ENCODE data around the gene SH2D6.

DNA sequence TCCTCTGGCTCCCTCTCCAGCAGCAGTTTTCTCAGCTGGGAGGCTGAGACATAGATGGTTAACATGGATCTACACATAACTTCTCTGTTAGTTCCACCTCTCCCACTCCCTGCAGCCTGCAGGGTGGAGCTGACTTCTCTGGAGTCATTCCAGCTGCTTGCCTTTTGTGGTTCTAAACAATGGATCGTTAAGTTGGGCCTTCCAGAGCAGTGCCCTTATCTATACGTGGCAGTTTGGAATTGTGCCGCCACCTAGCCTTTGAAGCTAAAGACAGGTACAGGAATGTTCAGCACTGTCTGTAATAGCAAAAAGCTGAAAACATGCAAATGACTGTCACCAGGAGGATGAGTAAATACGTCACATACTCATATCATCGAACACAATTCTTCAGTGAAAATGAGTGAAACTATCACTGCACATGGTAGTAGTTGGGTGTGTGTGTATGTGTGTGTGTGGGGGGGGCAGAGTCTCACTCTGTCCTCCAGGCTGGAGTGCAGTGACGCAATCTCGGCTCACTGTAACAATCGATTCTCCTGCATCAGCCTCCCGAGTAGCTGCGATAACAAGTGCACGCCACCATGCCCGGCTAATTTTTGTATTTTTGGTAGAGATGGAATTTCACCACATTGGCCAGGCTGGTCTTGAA, 50.3 kb downstream of the SH2D6 start:
- TF ChIP-seq, protein P1, sequence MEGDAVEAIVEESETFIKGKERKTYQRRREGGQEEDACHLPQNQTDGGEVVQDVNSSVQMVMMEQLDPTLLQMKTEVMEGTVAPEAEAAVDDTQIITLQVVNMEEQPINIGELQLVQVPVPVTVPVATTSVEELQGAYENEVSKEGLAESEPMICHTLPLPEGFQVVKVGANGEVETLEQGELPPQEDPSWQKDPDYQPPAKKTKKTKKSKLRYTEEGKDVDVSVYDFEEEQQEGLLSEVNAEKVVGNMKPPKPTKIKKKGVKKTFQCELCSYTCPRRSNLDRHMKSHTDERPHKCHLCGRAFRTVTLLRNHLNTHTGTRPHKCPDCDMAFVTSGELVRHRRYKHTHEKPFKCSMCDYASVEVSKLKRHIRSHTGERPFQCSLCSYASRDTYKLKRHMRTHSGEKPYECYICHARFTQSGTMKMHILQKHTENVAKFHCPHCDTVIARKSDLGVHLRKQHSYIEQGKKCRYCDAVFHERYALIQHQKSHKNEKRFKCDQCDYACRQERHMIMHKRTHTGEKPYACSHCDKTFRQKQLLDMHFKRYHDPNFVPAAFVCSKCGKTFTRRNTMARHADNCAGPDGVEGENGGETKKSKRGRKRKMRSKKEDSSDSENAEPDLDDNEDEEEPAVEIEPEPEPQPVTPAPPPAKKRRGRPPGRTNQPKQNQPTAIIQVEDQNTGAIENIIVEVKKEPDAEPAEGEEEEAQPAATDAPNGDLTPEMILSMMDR (IDR thresholded peaks at IDR 0.05; ENCODE audit: insufficient read depth, low read length) = no peak
- no peak for TF ChIP-seq POLR2AphosphoS5 (IDR thresholded peaks at IDR 0.05; ENCODE audit: low read depth)
- TF ChIP-seq REST (IDR thresholded peaks at IDR 0.05; ENCODE audit: insufficient replicate concordance, low read depth) = no peak
